ENCODE measurements around the gene PLCB1.

DNA sequence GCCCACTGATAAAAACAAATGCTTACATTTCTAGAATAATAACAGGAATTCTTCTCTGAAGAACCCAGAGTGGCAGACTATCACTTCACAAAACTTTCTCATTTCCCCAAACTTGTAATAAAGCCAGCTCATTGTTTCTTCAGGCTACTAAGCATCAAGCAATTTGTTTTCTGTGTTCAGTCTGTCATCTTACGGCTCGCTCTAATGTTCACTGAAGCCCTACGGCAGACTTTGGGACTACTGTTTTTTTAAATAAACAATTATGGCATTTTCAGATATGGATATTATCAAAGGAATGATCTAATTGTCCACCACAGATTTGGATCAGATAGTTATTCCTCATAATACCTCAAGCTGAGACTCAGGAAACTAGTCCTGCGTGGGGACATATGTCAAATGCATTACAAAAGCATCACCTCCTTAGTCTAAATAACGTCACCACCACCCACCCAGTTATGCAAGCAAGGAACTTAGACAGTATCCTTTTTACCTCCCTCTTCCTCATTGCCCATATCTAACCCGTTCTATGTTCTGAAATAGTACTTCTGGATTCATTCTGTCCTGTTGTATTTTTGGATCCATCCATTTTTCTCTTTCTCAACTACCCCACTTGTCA lies 415.1 kb downstream of the PLCB1 start:
- TF ChIP-seq, protein P1, sequence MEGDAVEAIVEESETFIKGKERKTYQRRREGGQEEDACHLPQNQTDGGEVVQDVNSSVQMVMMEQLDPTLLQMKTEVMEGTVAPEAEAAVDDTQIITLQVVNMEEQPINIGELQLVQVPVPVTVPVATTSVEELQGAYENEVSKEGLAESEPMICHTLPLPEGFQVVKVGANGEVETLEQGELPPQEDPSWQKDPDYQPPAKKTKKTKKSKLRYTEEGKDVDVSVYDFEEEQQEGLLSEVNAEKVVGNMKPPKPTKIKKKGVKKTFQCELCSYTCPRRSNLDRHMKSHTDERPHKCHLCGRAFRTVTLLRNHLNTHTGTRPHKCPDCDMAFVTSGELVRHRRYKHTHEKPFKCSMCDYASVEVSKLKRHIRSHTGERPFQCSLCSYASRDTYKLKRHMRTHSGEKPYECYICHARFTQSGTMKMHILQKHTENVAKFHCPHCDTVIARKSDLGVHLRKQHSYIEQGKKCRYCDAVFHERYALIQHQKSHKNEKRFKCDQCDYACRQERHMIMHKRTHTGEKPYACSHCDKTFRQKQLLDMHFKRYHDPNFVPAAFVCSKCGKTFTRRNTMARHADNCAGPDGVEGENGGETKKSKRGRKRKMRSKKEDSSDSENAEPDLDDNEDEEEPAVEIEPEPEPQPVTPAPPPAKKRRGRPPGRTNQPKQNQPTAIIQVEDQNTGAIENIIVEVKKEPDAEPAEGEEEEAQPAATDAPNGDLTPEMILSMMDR (IDR thresholded peaks at IDR 0.05; ENCODE audit: insufficient read depth, low read depth, low read length) = no peak
- TF ChIP-seq EZH2 (IDR thresholded peaks at IDR 0.05; ENCODE audit: insufficient read depth, low read length) = no peak

Measured in astrocyte (in vitro differentiated cells and primary cell).